Measurements from ENCODE around the gene TRAK1. TPM values are rescaled to one million over a fixed set of nuclear protein-coding genes. Genes with fewer than 3 reads are reported as not detected.

Gene TRAK1
- total RNA-seq, 1 experiment from 2014 or later, result 41.0 TPM

DNA sequence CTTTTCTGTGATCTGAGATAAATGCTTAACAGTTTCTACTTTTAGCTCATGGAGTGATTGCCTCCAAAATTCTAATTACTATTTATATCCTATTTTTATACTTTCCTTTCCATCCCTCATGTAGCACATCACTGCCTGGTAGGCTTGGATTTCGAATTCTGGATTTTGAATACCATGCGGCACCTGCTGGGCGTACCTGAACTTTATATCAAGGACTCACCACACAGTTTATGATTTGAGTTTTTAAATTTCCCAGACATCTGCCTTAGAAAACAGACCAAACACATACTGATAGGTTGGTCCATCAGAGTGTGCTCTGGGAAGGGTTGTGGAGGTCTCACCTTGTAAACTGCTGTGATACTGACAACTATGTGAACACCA, 6.4 kb downstream of the TRAK1 start:
- POLR2A ChIA-PET, result no interaction called here
- Mint-ChIP-seq H3K9me3 (peaks cover 2% of the 10 kb centered on the region; the same call in 1 of the 2 replicates), H3K36me3 (peaks cover 2% of the 10 kb centered on the region; the same call in 1 of the 2 replicates), H3K27ac (no peak overlapping the region), H3K4me1 (peaks cover 43% of the 10 kb centered on the region), H3K4me3 (no peak overlapping the region), H3K27me3 (ENCODE audit: low read depth) (no peaks in the 10 kb centered on the region)
- TF ChIP-seq, protein P1, sequence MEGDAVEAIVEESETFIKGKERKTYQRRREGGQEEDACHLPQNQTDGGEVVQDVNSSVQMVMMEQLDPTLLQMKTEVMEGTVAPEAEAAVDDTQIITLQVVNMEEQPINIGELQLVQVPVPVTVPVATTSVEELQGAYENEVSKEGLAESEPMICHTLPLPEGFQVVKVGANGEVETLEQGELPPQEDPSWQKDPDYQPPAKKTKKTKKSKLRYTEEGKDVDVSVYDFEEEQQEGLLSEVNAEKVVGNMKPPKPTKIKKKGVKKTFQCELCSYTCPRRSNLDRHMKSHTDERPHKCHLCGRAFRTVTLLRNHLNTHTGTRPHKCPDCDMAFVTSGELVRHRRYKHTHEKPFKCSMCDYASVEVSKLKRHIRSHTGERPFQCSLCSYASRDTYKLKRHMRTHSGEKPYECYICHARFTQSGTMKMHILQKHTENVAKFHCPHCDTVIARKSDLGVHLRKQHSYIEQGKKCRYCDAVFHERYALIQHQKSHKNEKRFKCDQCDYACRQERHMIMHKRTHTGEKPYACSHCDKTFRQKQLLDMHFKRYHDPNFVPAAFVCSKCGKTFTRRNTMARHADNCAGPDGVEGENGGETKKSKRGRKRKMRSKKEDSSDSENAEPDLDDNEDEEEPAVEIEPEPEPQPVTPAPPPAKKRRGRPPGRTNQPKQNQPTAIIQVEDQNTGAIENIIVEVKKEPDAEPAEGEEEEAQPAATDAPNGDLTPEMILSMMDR (IDR thresholded peaks at IDR 0.05), result no peak
- TF ChIP-seq OVOL2 (CRISPR knock-in tag; IDR thresholded peaks at IDR 0.05; ENCODE audit: borderline replicate concordance), result no peak
- TF ChIP-seq NR3C1 (CRISPR knock-in tag; conservative IDR thresholded peaks at IDR 0.05; ENCODE audit: low read depth), result no peak
- no peak for TF ChIP-seq ESRRA (CRISPR knock-in tag; IDR thresholded peaks at IDR 0.05; ENCODE audit: borderline replicate concordance)
- TF ChIP-seq, protein P2, sequence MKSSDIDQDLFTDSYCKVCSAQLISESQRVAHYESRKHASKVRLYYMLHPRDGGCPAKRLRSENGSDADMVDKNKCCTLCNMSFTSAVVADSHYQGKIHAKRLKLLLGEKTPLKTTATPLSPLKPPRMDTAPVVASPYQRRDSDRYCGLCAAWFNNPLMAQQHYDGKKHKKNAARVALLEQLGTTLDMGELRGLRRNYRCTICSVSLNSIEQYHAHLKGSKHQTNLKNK (CRISPR knock-in tag; IDR thresholded peaks at IDR 0.05), result no peak
- TF ChIP-seq, protein P3, sequence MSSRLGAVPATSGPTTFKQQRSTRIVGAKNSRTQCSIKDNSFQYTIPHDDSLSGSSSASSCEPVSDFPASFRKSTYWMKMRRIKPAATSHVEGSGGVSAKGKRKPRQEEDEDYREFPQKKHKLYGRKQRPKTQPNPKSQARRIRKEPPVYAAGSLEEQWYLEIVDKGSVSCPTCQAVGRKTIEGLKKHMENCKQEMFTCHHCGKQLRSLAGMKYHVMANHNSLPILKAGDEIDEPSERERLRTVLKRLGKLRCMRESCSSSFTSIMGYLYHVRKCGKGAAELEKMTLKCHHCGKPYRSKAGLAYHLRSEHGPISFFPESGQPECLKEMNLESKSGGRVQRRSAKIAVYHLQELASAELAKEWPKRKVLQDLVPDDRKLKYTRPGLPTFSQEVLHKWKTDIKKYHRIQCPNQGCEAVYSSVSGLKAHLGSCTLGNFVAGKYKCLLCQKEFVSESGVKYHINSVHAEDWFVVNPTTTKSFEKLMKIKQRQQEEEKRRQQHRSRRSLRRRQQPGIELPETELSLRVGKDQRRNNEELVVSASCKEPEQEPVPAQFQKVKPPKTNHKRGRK (CRISPR knock-in tag; IDR thresholded peaks at IDR 0.05; ENCODE audit: borderline replicate concordance), result no peak
- no peak for TF ChIP-seq EMX1 (CRISPR knock-in tag; IDR thresholded peaks at IDR 0.05)
- no peak for TF ChIP-seq ZNF396 (CRISPR knock-in tag; IDR thresholded peaks at IDR 0.05; ENCODE audit: borderline replicate concordance)
- TF ChIP-seq, protein P4, sequence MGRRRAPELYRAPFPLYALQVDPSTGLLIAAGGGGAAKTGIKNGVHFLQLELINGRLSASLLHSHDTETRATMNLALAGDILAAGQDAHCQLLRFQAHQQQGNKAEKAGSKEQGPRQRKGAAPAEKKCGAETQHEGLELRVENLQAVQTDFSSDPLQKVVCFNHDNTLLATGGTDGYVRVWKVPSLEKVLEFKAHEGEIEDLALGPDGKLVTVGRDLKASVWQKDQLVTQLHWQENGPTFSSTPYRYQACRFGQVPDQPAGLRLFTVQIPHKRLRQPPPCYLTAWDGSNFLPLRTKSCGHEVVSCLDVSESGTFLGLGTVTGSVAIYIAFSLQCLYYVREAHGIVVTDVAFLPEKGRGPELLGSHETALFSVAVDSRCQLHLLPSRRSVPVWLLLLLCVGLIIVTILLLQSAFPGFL (CRISPR knock-in tag; IDR thresholded peaks at IDR 0.05; ENCODE audit: borderline replicate concordance), result no peak
- TF ChIP-seq, protein P5, sequence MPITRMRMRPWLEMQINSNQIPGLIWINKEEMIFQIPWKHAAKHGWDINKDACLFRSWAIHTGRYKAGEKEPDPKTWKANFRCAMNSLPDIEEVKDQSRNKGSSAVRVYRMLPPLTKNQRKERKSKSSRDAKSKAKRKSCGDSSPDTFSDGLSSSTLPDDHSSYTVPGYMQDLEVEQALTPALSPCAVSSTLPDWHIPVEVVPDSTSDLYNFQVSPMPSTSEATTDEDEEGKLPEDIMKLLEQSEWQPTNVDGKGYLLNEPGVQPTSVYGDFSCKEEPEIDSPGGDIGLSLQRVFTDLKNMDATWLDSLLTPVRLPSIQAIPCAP (CRISPR knock-in tag; IDR thresholded peaks at IDR 0.05), result no peak
- no peak for TF ChIP-seq SP1 (CRISPR knock-in tag; conservative IDR thresholded peaks at IDR 0.05)
- TF ChIP-seq MXD4 (CRISPR knock-in tag; IDR thresholded peaks at IDR 0.05; ENCODE audit: borderline replicate concordance), result no peak
- TF ChIP-seq JAZF1 (CRISPR knock-in tag; IDR thresholded peaks at IDR 0.05), result no peak
- TF ChIP-seq, protein P6, sequence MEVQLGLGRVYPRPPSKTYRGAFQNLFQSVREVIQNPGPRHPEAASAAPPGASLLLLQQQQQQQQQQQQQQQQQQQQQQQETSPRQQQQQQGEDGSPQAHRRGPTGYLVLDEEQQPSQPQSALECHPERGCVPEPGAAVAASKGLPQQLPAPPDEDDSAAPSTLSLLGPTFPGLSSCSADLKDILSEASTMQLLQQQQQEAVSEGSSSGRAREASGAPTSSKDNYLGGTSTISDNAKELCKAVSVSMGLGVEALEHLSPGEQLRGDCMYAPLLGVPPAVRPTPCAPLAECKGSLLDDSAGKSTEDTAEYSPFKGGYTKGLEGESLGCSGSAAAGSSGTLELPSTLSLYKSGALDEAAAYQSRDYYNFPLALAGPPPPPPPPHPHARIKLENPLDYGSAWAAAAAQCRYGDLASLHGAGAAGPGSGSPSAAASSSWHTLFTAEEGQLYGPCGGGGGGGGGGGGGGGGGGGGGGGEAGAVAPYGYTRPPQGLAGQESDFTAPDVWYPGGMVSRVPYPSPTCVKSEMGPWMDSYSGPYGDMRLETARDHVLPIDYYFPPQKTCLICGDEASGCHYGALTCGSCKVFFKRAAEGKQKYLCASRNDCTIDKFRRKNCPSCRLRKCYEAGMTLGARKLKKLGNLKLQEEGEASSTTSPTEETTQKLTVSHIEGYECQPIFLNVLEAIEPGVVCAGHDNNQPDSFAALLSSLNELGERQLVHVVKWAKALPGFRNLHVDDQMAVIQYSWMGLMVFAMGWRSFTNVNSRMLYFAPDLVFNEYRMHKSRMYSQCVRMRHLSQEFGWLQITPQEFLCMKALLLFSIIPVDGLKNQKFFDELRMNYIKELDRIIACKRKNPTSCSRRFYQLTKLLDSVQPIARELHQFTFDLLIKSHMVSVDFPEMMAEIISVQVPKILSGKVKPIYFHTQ (CRISPR knock-in tag; IDR thresholded peaks at IDR 0.05), result no peak
- TF ChIP-seq, protein P7, sequence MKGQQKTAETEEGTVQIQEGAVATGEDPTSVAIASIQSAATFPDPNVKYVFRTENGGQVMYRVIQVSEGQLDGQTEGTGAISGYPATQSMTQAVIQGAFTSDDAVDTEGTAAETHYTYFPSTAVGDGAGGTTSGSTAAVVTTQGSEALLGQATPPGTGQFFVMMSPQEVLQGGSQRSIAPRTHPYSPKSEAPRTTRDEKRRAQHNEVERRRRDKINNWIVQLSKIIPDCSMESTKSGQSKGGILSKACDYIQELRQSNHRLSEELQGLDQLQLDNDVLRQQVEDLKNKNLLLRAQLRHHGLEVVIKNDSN (CRISPR knock-in tag; IDR thresholded peaks at IDR 0.05), result no peak
- no peak for TF ChIP-seq TCF7 (CRISPR knock-in tag; IDR thresholded peaks at IDR 0.05; ENCODE audit: low read depth)
- TF ChIP-seq, protein P8, sequence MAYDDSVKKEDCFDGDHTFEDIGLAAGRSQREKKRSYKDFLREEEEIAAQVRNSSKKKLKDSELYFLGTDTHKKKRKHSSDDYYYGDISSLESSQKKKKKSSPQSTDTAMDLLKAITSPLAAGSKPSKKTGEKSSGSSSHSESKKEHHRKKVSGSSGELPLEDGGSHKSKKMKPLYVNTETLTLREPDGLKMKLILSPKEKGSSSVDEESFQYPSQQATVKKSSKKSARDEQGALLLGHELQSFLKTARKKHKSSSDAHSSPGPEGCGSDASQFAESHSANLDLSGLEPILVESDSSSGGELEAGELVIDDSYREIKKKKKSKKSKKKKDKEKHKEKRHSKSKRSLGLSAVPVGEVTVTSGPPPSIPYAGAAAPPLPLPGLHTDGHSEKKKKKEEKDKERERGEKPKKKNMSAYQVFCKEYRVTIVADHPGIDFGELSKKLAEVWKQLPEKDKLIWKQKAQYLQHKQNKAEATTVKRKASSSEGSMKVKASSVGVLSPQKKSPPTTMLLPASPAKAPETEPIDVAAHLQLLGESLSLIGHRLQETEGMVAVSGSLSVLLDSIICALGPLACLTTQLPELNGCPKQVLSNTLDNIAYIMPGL (CRISPR knock-in tag; IDR thresholded peaks at IDR 0.05), result no peak
- no peak for TF ChIP-seq ETV6 (CRISPR knock-in tag; IDR thresholded peaks at IDR 0.05)
- TF ChIP-seq, protein P9, sequence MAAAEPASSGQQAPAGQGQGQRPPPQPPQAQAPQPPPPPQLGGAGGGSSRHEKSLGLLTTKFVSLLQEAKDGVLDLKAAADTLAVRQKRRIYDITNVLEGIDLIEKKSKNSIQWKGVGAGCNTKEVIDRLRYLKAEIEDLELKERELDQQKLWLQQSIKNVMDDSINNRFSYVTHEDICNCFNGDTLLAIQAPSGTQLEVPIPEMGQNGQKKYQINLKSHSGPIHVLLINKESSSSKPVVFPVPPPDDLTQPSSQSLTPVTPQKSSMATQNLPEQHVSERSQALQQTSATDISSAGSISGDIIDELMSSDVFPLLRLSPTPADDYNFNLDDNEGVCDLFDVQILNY (CRISPR knock-in tag; IDR thresholded peaks at IDR 0.05), result no peak
- ATAC-seq (no peak), DNase-seq (ENCODE audit: low spot score) (no peak)
- CTCF ChIA-PET, result interaction anchor here (2.0 to 4.6 kb wide), 3 partner anchors 82 to 100 kb away, joined by 13 to 46 read pairs (median 15); no protein-coding TSS in a partner anchor
